Neural cell (in vitro differentiated cells): Measurements from ENCODE around the gene KRTAP12-2. TPM values are rescaled to one million over a fixed set of nuclear protein-coding genes. Genes with fewer than 3 reads are reported as not detected.
"Not testable (repeated sequence)": the region's sequence is repeated elsewhere in the genome, so short reads cannot be mapped to it uniquely, and the experiment has no call there.

Experiments used
- H2AFZ ChIP-seq: fragments of 200-600, 300-800 bp; sonication (generic), shearing (Covaris generic); 2 replicates; pipeline ENCODE4 v1.6.0; 2014; ENCODE audit warnings: low read depth, mild to moderate bottlenecking, antibody characterized with exemption, low read length, moderate library complexity
- H3F3A ChIP-seq: fragments of 200-600 bp; shearing (Covaris generic); 2 replicates; pipeline ENCODE4 v1.6.1; 2016; ENCODE audit warnings: mild to moderate bottlenecking, moderate library complexity, mixed read lengths, antibody characterized with exemption, low read length; ENCODE audit not compliant: insufficient read depth, poor library complexity, severe bottlenecking
- H3K27ac ChIP-seq: fragments of 200-600, 300-800 bp; sonication (generic), shearing (Covaris generic); 2 replicates; pipeline ENCODE4 v1.5.1; 2014; ENCODE audit warnings: mild to moderate bottlenecking, low read length, moderate library complexity
- H3K27me3 ChIP-seq: fragments of 300-800, 200-600 bp; sonication (generic), shearing (Covaris generic); 2 replicates; pipeline ENCODE4 v1.6.0; 2014; ENCODE audit warnings: mild to moderate bottlenecking, low read depth, low read length, moderate library complexity; ENCODE audit not compliant: insufficient read depth
- H3K36me3 ChIP-seq: fragments of 300-800, 200-600 bp; sonication (generic), shearing (Covaris generic); 2 replicates; pipeline ENCODE4 v1.5.1; 2014; ENCODE audit warnings: mild to moderate bottlenecking, antibody characterized with exemption, low read length, moderate library complexity; ENCODE audit not compliant: insufficient read depth
- H3K4me2 ChIP-seq: fragments of 300-800, 200-600 bp; sonication (generic), shearing (Covaris generic); 2 replicates; pipeline ENCODE4 v1.6.0; 2014; ENCODE audit warnings: mild to moderate bottlenecking, low read length
- H3K4me3 ChIP-seq: fragments of 300-800, 200-600 bp; sonication (generic), shearing (Covaris generic); 2 replicates; pipeline ENCODE4 v1.5.1; 2014; ENCODE audit warnings: mild to moderate bottlenecking, low read length, moderate library complexity
- H3K79me2 ChIP-seq: fragments of 200-600 bp; shearing (Covaris generic); replicated peaks from 2 replicates; pipeline ENCODE4 v1.6.0; 2014; ENCODE audit warnings: mild to moderate bottlenecking, low read length, moderate library complexity; ENCODE audit not compliant: insufficient read depth
- H3K9ac ChIP-seq: fragments of 300-800, 200-600 bp; sonication (generic), shearing (Covaris generic); 2 replicates; pipeline ENCODE4 v1.6.1; 2016; ENCODE audit warnings: mild to moderate bottlenecking, low read length, mixed read lengths
- H3K9me2 ChIP-seq: fragments of 200-600 bp; shearing (Covaris generic); 2 replicates; pipeline ENCODE4 v1.6.1; 2016; ENCODE audit warnings: mild to moderate bottlenecking, low read length, mixed read lengths; ENCODE audit not compliant: insufficient read depth
- H3K9me3 ChIP-seq: fragments of 200-600, 300-800 bp; sonication (generic), shearing (Covaris generic); 2 replicates; pipeline ENCODE4 v1.6.1; 2016; ENCODE audit warnings: mild to moderate bottlenecking, mixed run types, low read length, moderate library complexity, mixed read lengths
- H4K20me1 ChIP-seq: fragments of 200-600 bp; shearing (Covaris generic); 2 replicates; pipeline ENCODE4 v1.6.1; 2016; ENCODE audit warnings: mild to moderate bottlenecking, mixed run types; ENCODE audit not compliant: insufficient read depth
- EP300 ChIP-seq: fragments of 450-650 bp; conservative IDR thresholded peaks from 2 replicates; pipeline ENCODE4 v1.6.1; 2014; ENCODE audit warnings: antibody characterized with exemption, mild to moderate bottlenecking, moderate library complexity; ENCODE audit not compliant: poor library complexity, severe bottlenecking
- EZH2 ChIP-seq: fragments of 200-600, 300-800 bp; shearing (Covaris generic), sonication (generic); IDR thresholded peaks from 2 replicates; pipeline ENCODE4 v1.6.1; 2014; ENCODE audit warnings: antibody characterized with exemption, low read length, borderline replicate concordance, mild to moderate bottlenecking; ENCODE audit not compliant: insufficient read depth, poor library complexity, severe bottlenecking
- MXI1 ChIP-seq: fragments of 450-650 bp; conservative IDR thresholded peaks from 2 replicates; pipeline ENCODE4 v1.6.1; 2014; ENCODE audit warnings: antibody characterized with exemption, mild to moderate bottlenecking; ENCODE audit not compliant: poor library complexity, severe bottlenecking
- POLR2AphosphoS5 ChIP-seq: IDR thresholded peaks from 2 replicates; pipeline ENCODE4 v1.6.1; 2012
- RAD21 ChIP-seq: fragments of 450-650 bp; conservative IDR thresholded peaks from 2 replicates; pipeline ENCODE4 v1.6.1; 2014; ENCODE audit warnings: antibody characterized with exemption, mild to moderate bottlenecking, moderate library complexity
- SMC3 ChIP-seq: fragments of 450-650 bp; conservative IDR thresholded peaks from 2 replicates; pipeline ENCODE4 v1.6.1; 2014; ENCODE audit warnings: antibody characterized with exemption, mild to moderate bottlenecking, moderate library complexity; ENCODE audit not compliant: poor library complexity
- TAF1 ChIP-seq: IDR thresholded peaks from 2 replicates; pipeline ENCODE4 v1.6.1; 2012; ENCODE audit warnings: low read depth
- polyA plus RNA-seq: library from polyadenylated mRNA; depleted of rRNA; stranded (reverse); fragments of >200 nt; gene quantifications from 2 replicates; pipeline ENCODE4 v1.2.3, GENCODE V29; 2014
- TF ChIP-seq, protein P1 (sequence below): fragments of 450-650 bp; IDR thresholded peaks from 2 replicates; pipeline ENCODE4 v1.5.1; 2014; ENCODE audit warnings: antibody characterized with exemption, mild to moderate bottlenecking, moderate library complexity; ENCODE audit not compliant: poor library complexity, severe bottlenecking
- TF ChIP-seq, protein P2 (sequence below): IDR thresholded peaks from 2 replicates; pipeline ENCODE4 v1.6.1; 2012; ENCODE audit warnings: borderline replicate concordance

Gene KRTAP12-2
- polyA plus RNA-seq, 1 donor from 2014 or later: not detected

DNA sequence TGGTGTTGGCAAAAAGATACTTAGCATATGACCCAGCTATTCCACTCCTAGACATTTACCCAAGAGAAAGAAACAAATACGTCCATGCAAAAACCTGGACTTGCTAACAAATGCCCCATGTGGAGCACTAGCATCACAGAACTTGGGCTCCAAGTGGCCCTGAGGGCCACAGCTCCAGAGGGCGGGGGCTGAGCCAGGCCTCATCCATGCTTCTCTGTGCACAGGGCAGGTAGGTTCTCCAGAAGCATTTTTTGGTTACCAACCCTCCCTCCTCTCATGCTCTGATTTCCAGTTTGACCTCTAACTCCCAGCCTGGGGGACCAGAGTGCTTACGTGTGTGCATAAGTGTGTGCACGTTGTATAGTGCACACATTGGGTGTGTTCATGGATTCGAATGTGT, 2.0 kb downstream of the KRTAP12-2 start:
- no peaks in the 10 kb centered on the region for H3K9me3 ChIP-seq
- H4K20me1 ChIP-seq: no peaks in the 10 kb centered on the region
- no peak overlapping the region for H3K27ac ChIP-seq
- no peak overlapping the region for H3K9ac ChIP-seq
- H3K9me2 ChIP-seq: no peaks in the 10 kb centered on the region
- H3F3A ChIP-seq: no peaks in the 10 kb centered on the region
- no peak overlapping the region for H3K4me3 ChIP-seq
- no peaks in the 10 kb centered on the region for H3K27me3 ChIP-seq
- H2AFZ ChIP-seq: no peak overlapping the region
- no peak overlapping the region for H3K4me2 ChIP-seq
- no peaks in the 10 kb centered on the region for H3K36me3 ChIP-seq
- H3K79me2 ChIP-seq: no peaks in the 10 kb centered on the region
- TF ChIP-seq RAD21: no peak
- TF ChIP-seq EZH2: no peak
- TF ChIP-seq, protein P1, sequence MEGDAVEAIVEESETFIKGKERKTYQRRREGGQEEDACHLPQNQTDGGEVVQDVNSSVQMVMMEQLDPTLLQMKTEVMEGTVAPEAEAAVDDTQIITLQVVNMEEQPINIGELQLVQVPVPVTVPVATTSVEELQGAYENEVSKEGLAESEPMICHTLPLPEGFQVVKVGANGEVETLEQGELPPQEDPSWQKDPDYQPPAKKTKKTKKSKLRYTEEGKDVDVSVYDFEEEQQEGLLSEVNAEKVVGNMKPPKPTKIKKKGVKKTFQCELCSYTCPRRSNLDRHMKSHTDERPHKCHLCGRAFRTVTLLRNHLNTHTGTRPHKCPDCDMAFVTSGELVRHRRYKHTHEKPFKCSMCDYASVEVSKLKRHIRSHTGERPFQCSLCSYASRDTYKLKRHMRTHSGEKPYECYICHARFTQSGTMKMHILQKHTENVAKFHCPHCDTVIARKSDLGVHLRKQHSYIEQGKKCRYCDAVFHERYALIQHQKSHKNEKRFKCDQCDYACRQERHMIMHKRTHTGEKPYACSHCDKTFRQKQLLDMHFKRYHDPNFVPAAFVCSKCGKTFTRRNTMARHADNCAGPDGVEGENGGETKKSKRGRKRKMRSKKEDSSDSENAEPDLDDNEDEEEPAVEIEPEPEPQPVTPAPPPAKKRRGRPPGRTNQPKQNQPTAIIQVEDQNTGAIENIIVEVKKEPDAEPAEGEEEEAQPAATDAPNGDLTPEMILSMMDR: no peak
- TF ChIP-seq EP300: no peak

DNA sequence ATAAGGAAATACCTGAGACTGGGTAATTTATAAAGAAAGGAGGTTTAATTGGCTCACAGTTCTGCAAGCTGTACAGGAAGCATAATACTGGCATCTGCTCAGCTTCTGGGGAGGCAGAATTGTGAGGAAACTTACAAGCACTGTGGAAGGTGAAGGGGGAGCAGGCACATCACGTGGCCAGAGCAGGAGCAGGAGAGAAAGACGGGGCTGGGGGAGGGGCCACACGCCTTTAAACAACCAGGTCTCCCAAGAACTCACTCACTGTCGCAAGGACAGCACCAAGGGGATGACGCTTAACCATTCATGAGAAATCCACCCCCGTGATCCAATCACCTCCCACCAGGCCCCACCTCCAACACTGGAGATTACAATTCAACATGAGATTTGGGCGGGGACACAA, 5.2 kb downstream of the KRTAP12-2 start:
- not testable (repeated sequence) for H3K9ac ChIP-seq, H3K9me2 ChIP-seq, H4K20me1 ChIP-seq, H3K27ac ChIP-seq, H3K4me2 ChIP-seq, H3F3A ChIP-seq, H3K9me3 ChIP-seq, H3K79me2 ChIP-seq, H2AFZ ChIP-seq, H3K27me3 ChIP-seq, H3K36me3 ChIP-seq, H3K4me3 ChIP-seq

DNA sequence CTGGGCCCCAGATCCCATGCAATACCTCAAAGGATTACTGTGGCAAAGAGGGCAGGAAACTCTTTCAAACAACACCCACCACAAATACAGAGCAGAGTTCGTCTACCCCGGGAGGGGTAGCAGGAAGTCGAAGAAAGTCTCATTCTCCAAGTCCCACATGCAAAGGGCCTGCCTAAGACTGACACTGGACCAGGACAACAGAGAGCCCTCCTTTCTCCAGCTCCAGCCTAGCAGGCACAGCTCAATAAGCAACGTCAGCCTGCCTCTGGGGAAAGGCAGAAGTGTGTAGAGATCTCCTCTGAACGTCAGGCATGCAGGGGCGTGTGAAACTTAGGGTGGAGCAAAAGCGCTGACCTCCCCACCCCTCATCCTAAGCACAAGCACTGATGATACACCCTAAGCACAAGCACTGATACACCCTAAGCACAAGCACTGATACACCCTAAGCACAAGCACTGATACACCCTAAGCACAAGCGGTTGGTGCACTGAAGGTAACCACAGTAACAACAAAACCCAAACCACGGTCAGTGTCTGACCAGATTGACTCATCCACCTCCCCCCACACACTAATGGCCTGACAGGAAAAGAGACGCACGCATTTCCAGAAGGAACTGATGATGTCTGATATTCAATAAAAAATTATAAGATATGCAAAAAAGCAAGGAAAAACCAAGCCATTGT, 7.7 kb downstream of the KRTAP12-2 start:
- no peaks in the 10 kb centered on the region for H3K9me2 ChIP-seq
- H3K27ac ChIP-seq: no peak overlapping the region
- TF ChIP-seq TAF1: no peak
- TF ChIP-seq SMC3: no peak
- no peak for TF ChIP-seq MXI1
- TF ChIP-seq POLR2AphosphoS5: no peak
- no peak for TF ChIP-seq EZH2
- TF ChIP-seq, protein P2, sequence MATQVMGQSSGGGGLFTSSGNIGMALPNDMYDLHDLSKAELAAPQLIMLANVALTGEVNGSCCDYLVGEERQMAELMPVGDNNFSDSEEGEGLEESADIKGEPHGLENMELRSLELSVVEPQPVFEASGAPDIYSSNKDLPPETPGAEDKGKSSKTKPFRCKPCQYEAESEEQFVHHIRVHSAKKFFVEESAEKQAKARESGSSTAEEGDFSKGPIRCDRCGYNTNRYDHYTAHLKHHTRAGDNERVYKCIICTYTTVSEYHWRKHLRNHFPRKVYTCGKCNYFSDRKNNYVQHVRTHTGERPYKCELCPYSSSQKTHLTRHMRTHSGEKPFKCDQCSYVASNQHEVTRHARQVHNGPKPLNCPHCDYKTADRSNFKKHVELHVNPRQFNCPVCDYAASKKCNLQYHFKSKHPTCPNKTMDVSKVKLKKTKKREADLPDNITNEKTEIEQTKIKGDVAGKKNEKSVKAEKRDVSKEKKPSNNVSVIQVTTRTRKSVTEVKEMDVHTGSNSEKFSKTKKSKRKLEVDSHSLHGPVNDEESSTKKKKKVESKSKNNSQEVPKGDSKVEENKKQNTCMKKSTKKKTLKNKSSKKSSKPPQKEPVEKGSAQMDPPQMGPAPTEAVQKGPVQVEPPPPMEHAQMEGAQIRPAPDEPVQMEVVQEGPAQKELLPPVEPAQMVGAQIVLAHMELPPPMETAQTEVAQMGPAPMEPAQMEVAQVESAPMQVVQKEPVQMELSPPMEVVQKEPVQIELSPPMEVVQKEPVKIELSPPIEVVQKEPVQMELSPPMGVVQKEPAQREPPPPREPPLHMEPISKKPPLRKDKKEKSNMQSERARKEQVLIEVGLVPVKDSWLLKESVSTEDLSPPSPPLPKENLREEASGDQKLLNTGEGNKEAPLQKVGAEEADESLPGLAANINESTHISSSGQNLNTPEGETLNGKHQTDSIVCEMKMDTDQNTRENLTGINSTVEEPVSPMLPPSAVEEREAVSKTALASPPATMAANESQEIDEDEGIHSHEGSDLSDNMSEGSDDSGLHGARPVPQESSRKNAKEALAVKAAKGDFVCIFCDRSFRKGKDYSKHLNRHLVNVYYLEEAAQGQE: no peak
- no peak for TF ChIP-seq EP300
- TF ChIP-seq, protein P1: no peak
- TF ChIP-seq RAD21: no peak
- H3K36me3 ChIP-seq: no peaks in the 10 kb centered on the region
- H3K4me2 ChIP-seq: no peak overlapping the region
- H3K79me2 ChIP-seq: no peaks in the 10 kb centered on the region
- no peak overlapping the region for H2AFZ ChIP-seq
- no peaks in the 10 kb centered on the region for H3K27me3 ChIP-seq
- H3F3A ChIP-seq: no peaks in the 10 kb centered on the region
- H3K4me3 ChIP-seq: no peak overlapping the region
- H3K9me3 ChIP-seq: no peaks in the 10 kb centered on the region
- no peak overlapping the region for H3K9ac ChIP-seq
- H4K20me1 ChIP-seq: no peaks in the 10 kb centered on the region
